Activated CD8-positive, alpha-beta memory T cell treated with anti-CD3 and anti-CD28 coated beads, Interleukin-2, amount 50 U/mL, for 1 hour (primary cell): ENCODE data around the gene PDE3B.
"Not testable (repeated sequence)": the region's sequence is repeated elsewhere in the genome, so short reads cannot be mapped to it uniquely, and the experiment has no call there.

Experiments used
- DNase-seq: peaks from one replicate; pipeline ENCODE4 v3.0.0-alpha.2; 2020; ENCODE audit errors: extremely low read depth

Gene PDE3B

DNA sequence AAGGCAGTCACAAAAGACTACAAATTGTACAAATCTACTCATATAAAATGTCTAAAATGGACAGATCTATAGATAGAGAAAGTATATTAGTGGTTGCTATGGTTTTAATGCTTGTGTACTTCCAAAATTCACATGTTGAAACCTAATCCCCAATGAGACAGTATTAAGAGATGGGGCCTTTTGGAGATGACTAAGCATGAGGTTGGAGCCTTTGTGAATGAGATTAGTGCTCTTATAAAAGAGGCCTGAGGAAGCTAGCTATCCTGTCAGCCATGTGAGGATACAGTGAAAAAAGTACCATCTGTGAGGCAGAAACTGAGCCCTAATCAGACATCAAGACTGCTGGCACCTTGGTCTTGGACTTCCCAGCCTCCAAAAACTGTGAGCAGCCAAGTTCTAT, 165.9 kb downstream of the PDE3B start:
- DNase-seq = no peak

DNA sequence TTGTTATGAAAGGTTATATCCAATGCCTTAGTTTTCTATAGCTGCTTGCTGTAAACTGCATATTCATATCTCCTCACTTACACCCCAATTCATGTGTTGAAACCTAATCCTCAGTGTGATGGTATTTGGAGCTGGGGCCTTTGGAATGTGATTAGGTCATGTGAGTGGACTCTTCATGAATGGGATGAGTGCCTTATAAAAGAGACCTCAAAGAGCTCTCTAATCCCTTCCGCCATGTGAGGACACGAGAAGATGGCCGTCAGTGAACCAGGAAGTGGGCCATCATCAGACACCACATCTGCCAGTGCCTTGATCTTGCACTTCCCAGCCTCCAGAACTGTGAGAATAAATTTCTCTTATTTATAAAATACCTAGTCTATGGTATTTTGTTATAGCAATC, 169.2 kb downstream of the PDE3B start:
- DNase-seq = no peak

DNA sequence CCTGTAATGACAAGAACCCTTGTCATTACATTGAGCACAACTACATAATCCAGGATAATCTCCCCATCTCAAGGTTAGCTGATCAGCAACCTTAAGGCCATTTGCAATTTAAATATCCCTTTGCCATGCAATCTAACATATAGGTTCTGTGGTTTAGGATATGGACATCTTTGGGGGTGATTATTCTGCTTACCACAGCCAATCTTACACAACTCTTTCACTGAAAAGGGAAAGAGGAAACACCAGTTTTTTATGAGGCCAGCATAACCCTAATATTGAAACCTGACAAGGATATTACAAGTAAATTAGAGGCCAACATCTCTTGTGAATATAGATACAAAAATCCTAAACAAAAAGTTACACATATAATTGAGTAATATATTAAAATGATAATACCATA, 169.9 kb downstream of the PDE3B start:
- DNase-seq = no peak

DNA sequence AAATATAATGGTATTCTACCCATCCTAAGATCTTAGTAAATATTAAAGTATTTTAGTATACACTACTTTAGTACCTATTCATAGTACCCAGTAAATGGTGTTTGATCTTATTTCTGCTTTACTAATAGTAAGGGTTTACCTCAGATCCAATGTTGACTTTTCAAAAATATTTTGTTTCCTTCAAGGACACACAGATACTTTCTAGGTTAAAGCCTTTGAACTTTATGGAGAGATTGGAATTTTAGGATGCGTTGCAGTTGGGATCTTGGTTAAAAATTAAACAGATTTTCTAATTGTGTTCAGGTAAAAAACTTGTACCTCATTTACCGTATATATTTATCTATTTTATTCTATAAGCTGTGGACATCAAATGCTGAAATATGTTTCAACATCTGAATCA, 175.2 kb downstream of the PDE3B start:
- DNase-seq = no peak

DNA sequence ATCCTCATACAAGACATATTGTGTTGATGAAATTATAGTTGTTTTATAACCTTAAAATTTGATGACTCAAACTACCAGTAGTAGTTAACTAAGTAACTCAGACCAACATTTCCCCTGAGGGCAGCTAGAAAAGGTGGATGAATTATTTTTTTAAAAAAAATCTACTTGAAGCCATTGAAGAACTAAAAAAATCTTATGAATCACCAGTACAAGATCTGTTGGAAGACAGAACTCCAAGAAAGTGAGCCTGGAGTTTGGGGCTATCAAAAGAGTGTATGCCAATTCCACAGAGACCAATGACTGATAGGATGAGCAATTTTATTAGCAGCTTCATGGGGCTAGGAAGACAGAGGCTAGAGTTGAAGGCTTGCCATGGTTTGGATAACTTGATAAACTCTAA, 176.0 kb downstream of the PDE3B start:
- DNase-seq = no peak

DNA sequence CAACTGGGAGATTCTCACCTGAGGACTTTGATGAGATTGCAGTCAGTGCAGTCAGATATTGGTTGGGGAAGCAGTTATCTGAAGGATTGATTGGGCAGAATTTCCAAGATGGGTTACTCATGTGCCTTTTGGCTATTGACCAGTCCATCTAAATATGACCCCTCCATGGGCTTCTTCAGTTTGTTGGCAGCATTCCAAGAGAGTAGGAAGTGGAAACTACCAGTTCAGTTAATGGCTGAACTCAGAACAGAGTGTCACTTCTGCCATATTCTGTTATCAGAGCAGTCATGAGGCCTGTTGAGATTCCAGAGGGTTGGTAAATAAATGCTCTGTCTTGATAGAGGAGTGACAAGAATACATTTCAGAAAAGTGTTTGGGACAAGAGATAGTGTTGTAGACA, 177.4 kb downstream of the PDE3B start:
- DNase-seq = no peak

DNA sequence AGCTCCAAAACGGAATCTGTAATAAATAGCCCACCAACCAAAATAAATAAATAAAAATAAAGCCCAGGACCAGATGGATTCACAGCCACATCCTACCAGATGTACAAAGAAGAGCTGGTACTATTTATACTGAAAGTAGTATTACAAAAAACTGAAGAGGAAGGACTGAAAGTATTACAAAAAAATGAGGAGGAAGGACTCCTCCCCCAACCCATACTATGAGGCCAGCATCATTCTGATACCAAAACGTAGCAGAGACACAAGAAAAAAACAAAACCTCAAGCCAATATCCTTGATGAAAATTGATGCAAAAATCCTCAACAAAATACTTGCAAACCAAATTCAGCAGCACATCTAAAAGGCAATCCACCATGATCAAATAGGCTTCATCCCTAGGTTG, 183.0 kb downstream of the PDE3B start:
- no peak for DNase-seq

DNA sequence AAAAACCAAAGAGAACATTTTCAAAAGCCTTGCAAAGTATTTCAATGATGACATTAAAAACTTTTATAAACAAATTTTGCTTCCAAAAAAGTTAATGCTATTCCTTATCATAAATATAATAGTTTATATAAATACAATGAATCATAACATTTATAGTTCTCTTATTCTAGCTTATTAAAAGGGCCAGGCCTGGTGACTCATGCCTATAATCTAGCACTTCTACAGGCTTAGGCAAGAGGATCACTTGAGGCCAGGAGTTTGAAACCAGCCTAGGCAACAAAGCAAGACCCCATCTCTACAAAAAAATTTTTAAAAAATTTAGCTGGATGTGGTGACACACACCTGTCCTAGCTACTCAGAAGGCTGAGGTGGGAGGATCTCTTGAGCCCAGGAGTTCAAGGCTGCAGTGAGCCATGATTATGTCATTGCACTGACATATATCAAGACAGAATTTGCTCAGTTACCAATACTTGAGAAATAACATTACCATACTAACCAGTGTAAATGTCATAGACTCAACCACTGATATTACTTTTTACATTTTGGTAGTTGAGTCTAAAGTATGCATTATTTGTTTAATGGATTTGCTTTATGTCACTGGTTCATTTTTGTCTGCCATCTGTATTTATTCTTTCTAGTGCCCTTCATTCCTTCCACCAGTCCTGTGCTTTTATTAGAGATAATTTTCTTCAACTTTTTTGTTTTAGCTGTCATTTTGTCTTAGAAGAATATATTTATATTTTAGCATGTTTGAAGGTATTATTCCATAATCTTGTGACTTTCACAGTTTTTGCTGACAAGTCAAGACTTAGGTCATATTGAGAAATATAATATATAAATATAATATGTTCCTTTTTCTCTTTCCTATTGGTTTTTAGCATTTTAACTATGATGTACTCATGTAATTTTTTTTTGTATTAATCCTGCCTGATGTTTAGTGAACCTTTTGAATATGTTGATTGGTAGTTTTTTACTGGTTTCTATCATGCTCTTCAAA, 192.2 kb downstream of the PDE3B start:
- DNase-seq = no peak

DNA sequence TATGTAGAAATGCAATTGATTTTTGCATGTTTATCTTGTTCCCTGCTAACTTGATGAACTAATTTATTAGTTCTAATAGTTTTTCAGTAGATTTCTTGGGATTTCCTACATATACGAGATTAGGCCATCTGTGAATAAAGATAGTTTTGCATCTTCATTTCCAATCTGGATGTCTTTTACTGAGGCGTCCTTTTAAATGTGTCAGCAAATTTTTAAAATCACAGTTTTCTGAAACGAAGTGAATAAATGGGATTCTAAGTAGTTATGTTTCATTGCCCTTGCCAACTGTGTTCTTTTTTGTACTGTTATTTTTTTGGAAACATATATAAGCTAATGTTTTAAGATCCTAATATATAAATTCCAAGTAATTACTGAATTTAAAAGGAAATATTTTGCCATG, 198.4 kb downstream of the PDE3B start:
- no peak for DNase-seq

DNA sequence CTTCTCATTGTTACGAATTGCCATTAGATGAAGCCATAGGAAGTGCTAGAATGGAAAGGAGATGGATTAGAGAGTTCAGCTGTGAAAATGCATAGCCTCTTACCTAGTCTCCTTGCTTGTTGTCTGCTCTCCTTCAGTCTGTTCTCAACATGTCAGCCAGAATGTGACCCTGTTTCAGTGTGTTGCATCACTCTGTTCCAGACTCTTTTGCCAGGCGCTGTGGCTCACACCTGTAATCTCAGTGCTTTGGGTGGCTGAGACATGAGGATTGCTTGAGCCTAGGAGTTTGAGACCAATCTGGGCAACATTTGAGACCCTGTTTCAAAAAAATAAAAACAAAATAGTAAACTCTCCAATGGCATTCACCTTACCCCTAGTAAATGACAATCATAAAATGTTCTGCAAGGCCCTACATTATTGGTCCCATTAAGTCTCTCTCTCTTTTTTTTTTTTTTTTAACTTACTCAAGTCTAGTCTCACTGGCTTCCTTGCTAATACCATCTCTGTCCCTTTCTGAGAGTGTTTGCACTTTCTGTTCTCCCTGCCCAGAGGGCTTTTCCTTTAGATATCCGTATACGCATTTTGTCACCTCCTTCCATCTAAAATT, 209.1 kb downstream of the PDE3B start:
- DNase-seq = no peak

DNA sequence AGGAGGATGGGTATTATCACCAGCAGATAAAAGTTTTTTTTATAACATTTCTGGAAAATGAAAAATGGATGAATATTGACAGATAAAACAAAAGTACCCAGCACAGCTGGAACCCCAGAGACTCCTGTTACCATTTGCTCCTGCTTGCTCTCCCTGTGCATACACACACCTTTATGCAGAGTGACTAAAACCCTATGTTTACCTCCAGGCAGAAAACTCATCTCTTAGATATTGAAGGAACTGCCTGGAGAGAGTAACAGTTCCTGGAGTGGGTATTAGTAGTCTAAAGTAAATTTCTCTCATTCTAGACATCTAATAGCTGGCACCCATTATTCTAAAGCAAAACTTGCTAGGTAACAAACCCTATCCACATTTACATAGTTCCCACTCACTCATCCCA, 210.5 kb downstream of the PDE3B start:
- no peak for DNase-seq

DNA sequence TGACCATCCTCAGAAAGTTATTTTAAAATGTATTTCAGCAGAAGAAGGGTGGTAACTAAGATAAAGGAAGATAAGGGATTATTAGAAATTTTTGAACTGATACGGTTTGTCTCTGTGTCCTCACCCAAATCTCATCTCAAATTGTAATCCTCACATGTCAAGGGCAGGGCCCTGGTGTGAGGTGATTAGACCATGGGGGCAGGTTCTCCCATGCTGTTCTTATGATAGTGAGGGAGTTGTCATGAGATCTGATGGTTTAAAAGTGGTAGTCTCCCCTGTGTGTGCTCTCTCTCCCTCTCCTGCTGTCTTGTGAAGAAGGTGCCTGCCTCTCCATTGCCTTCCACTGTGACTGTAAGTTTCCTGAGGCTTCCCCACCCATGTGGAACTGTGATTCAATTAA, 212.3 kb downstream of the PDE3B start:
- no peak for DNase-seq

DNA sequence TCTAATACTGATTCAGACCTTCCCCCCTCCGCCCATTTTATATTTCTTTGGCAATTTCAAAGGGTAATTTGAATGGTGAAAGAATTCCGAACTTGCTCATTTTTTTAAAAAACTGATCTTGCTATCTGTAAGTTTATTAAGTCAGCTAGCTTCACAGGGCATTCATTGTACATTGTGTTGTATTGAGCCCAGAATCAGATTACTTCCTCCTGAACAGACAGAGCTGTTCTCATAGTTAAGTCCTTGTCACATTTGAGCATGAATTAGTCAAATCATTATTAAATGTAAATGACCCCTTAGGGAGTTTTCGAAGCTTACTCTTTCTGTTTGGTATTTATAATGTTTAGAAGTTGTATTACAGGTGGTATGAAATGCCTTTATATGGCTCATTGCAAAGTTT, 214.0 kb downstream of the PDE3B start:
- no peak for DNase-seq

DNA sequence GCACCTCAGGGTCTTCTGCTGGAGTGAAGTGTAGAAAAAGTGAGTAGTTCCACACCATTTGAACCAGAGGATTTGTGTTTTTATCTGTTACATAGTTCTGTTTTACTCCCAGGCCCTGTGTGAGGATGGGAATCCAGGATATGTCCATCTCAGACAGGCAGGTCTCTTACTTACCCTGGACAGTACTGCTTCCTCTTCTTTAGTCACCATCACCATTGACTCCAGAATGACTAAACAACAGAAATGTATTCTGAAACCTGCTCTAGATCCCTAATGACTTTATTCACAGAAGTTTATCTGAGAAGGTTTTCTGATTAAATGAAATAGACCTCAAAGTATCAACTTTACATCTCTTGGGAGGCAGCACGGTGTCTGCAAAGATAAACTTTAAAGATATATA, 214.8 kb downstream of the PDE3B start:
- no peak for DNase-seq

DNA sequence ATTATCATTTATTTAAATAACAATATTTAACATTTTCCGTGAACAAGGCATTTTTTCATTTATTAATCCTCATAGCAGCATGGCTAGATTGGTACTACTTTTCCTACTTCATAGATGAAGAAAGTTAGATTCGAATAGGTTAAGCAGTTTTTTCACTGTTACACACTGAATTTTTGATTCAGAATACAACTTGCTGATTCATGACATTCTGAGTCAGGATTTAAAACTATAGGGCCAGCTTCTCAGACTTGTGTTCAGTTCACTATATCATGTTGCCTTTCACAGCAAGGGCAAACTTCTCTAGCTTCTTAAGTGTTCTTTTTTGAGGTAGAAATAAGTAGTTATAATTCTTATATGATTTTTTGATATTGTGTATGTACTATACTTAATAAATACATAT, 216.9 kb downstream of the PDE3B start:
- no peak for DNase-seq

DNA sequence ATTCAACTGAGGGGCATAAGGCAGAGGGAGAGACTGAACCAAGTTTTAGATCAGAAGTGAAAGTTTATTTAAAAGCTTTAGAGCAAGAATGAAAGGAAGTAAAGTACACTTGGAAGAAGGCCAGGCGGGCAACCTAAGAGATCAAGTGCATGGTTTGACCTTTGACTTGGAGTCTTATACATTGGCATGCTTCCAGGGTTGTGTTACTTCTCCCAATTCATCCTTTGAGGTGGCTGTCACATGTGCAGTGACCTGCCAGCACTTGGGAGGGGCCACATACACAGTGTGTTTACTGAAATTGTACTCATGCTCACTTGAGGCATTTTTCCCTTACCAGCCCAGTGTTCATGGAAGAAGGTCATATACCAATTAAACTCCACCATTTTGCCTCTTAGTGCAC, 218.1 kb downstream of the PDE3B start:
- no peak for DNase-seq

DNA sequence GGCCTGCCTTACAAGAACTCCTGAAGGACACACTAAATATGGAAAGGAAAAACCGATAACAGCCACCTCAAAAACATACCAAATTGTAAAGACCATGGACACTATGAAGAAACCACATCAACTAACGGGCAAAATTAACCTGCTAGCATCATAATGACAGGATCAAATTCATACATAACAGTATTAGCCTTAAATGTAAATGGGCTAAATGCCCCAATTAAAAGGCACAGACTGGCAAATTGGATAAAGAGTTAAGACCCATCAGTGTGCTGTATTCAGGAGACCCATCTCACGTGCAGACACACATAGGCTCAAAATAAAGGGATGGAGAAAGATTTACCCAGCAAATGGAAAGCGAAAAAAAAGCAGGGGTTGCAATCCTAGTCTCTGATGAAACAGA, 220.2 kb downstream of the PDE3B start:
- DNase-seq = not testable (repeated sequence)

DNA sequence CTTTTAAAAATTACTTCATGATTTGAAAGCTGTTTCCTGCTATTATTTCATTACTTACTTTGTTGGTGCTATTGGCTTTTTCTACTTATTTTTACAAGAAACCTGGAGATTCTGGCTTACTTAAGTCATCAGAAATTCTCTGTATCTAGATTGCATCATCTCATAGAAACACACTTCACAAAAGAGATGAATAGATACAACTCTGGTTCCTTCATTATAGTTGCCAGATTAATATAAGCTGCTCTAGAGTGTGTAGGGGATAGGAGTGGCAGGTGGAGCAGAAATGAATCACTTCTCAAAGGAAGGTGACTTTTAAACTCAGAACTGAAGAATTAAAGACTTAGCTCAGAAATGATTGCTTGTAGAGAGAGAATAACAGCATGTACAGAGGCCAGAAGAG, 228.4 kb downstream of the PDE3B start:
- no peak for DNase-seq

DNA sequence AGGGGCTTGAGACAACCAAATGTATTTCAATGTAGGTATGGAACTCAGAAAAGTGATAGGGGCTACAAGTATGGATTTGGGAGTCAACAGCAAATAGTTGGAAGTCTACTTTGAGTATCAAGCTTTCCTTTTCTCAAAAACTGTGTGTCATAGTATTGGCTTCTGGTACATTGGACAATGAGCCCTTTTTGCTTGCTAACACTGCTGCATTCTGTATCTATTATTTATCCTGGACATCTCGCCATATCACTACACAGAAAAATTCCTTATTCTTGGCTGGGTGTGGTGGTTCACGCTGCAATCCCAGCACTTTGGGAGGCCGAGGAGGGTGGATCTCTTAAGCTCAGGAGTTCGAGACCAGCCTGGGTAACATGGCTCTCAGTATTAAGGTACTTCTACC, 230.0 kb downstream of the PDE3B start:
- no peak for DNase-seq

DNA sequence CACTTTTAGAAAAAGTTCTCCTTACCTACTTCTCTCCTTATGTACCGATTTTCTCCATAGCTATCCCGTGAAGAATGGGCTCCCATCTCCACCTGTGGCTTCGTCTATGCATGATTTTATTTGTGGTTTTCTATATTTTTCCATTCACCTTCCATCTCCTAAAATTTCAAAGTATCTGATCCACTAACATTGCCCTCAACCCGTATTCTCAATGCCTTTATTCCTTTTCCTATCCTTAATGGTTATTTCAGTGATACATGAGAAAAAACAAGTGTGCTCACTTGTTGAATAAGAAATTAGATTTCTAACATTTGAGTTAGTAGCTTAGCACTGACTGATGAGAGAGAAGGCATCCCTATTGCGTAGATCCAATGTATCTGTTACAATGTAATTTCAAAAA, 231.6 kb downstream of the PDE3B start:
- DNase-seq = no peak

DNA sequence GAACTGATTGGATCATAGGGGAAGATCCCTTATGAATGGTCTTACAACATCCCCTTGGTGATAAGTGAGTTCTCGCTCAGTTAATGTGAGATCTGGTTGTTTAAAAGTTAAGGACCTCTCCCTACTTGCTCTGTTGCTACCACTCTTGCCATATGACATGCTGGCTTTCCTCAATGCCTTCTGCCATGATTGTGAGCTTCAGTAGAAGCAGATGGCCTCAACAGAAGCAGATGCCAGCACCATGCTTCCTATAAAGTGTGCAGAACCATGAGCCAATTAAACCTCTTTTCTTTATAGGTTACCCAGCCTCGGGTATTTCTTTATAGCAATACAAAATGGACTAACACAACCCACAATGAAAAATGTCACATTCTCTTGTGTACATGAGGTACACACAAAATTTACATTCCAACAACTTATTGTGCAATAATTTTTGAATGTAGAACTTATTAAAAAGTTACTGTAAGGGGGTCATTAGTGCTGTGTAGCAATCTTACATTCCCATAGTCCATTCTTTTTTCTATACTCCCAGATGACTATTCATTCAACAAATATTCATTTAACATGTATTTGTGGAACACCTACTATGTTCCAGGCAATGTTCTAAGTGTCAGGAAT, 238.1 kb downstream of the PDE3B start:
- no peak for DNase-seq

DNA sequence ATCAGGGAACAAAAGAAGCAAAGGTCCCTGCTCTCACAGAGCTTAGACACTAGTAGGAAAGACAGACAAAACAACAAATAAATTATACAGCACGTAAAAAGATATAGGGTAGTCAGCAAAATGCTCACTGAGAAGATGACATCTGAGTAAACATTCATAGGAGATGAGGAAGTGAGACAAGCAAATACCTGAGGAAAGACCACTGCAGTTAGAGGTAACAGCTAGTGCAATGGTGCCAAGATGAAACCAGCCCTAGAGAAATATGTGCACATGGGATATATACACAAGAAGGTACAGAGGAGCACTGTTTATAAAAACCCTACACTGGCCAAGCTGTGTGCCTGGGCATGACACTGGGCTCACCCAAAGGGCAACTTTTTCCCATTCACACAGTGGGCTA, 238.6 kb downstream of the PDE3B start:
- DNase-seq = no peak

DNA sequence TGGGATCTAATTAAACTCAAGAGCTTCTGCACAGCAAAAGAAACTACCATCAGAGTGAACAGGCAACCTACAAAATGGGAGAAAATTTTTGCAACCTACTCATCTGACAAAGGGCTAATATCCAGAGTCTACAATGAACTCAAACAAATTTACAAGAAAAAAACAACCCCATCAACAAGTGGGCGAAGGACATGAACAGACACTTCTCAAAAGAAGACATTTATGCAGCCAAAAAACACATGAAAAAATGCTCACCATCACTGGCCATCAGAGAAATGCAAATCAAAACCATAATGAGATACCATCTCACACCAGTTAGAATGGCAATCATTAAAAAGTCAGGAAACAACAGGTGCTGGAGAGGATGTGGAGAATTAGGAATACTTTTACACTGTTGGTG, 240.1 kb downstream of the PDE3B start:
- DNase-seq = not testable (repeated sequence)
